Stimulated activated CD4-positive, alpha-beta T cell treated with anti-CD3 and anti-CD28 coated beads, Interleukin-15, amount 100 ng/mL, for 24 hours (primary cell): ENCODE results near the gene HTT-AS.

Experiments
- DNase-seq: peaks from one replicate; pipeline ENCODE4 v3.0.0-alpha.2; 2020

The HTT-AS gene

GRCh38 chr4:3087115-3087797, 12.9 kb upstream of the HTT-AS start:
- DNase-seq: no peak

GRCh38 chr4:3085948-3086670, 11.8 kb upstream of the HTT-AS start:
- DNase-seq: no peak

- no peak for DNase-seq
Measured at GRCh38 chr4:3083732-3084131, 9.4 kb upstream of the HTT-AS start.

- no peak for DNase-seq
Measured at GRCh38 chr4:3082925-3083515, 8.7 kb upstream of the HTT-AS start.

GRCh38 chr4:3079694-3080123, 5.4 kb upstream of the HTT-AS start:
- DNase-seq: no peak

GRCh38 chr4:3077796-3078195, 3.5 kb upstream of the HTT-AS start:
- peak; percentile 31 for DNase-seq

GRCh38 chr4:3075652-3075981, 1.3 kb upstream of the HTT-AS start:
- no peak for DNase-seq

GRCh38 chr4:3074846-3075651, 711 bp upstream of the HTT-AS start:
- DNase-seq: peak; percentile 69

GRCh38 chr4:3073158-3074077, 920 bp downstream of the HTT-AS start:
- no peak for DNase-seq

- DNase-seq: no peak
Measured at GRCh38 chr4:3071811-3072210, 2.5 kb downstream of the HTT-AS start.

GRCh38 chr4:3070709-3071500, 3.4 kb downstream of the HTT-AS start:
- no peak for DNase-seq

- DNase-seq: no peak
Measured at GRCh38 chr4:3069661-3070199, 4.6 kb downstream of the HTT-AS start.

- no peak for DNase-seq
Measured at GRCh38 chr4:3067473-3068001, 6.8 kb downstream of the HTT-AS start.

GRCh38 chr4:3066836-3067400, 7.4 kb downstream of the HTT-AS start:
- no peak for DNase-seq

GRCh38 chr4:3065551-3065950, 8.8 kb downstream of the HTT-AS start:
- no peak for DNase-seq

- DNase-seq: no peak
Measured at GRCh38 chr4:3062471-3062870, 11.9 kb downstream of the HTT-AS start.

- DNase-seq: no peak
Measured at GRCh38 chr4:3060946-3061345, 13.4 kb downstream of the HTT-AS start.

- no peak for DNase-seq
Measured at GRCh38 chr4:3059943-3060342, 14.4 kb downstream of the HTT-AS start.

GRCh38 chr4:3054169-3054759, 20.1 kb downstream of the HTT-AS start:
- no peak for DNase-seq
